T-helper 9 cell (primary cell): ENCODE results near the gene PACRG.

Experiments used
- DNase-seq: peaks from one replicate; pipeline ENCODE4 v3.0.0-alpha.2; 2020

Gene PACRG

GRCh38 chr6:163023700-163024099 lies 295.9 kb downstream of the PACRG start:
- no peak for DNase-seq

GRCh38 chr6:163026893-163027292 lies 299.1 kb downstream of the PACRG start:
- no peak for DNase-seq

DNA sequence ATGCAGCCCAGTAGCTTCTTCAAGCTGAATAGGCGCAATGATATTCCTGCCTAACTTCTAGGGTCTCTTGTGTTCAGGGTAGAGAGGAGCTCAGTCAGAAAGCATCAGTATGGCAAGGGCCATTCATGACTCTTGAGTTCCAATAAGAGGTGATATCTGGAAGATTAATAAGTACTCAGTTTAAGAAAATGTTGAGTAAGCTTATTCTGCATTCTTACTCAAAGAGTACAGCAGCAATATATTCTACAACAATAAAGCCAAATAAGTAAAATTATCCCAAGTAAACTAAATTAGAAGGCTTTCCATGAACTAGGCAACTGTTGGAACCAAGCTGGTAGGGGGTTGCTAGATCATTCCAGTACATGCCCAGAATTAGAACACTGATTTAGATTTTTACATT lies 303.2 kb downstream of the PACRG start:
- no peak for DNase-seq

- DNase-seq, result no peak
Observed at GRCh38 chr6:163031931-163032330, 304.2 kb downstream of the PACRG start.

- no peak for DNase-seq
Observed at GRCh38 chr6:163036160-163036645, 308.4 kb downstream of the PACRG start.

DNA sequence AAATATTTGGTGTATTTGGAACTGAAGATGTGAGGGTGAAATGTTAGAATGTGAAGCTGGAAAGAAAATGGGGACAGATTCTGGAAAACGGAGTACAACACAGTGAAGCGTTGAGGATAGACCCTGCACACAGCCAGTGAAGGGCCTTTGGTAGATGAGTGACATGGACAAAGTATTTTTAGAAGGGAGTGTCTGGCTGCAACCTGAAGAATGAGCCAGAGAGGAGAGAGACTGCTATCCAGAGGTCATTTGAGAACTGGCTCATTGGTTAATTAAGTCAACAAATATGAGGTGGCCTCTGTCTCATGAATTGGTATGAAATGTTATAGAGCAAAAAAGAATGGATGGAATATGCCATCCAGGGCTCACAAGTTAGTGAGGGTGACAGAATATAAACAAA lies 310.5 kb downstream of the PACRG start:
- no peak for DNase-seq

GRCh38 chr6:163048345-163048744 lies 320.6 kb downstream of the PACRG start:
- no peak for DNase-seq

DNA sequence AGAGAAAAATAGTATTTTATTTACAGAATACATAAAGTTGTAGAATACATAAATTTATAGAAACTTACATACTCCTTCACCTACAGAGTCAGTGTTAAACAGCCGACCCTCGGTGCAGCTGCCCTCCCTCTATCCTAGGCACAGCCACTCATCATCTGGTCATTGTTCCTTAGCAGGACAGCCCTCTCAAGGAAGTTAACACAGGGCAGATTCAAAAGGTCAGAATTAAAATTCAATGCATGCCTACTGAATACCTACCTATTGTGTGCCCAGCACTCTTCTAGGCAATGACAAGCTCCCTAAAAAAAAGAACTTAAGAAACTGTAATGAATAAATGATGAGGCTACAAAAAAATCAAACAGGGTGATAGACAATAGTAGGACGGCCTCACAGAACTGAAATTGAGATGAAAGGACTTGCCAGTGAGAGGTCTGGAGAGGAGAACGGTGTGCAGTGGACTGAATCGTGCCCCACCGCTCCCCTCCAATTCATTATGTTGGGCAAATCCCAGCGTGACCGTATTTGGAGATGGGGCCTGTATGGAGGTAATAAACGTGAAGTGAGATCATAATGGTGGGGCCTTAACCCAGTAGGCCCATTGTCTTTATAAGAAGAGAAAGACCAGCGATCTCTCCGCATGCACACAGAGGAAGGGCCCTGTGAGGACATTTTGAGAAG lies 326.0 kb downstream of the PACRG start:
- DNase-seq, result no peak

DNA sequence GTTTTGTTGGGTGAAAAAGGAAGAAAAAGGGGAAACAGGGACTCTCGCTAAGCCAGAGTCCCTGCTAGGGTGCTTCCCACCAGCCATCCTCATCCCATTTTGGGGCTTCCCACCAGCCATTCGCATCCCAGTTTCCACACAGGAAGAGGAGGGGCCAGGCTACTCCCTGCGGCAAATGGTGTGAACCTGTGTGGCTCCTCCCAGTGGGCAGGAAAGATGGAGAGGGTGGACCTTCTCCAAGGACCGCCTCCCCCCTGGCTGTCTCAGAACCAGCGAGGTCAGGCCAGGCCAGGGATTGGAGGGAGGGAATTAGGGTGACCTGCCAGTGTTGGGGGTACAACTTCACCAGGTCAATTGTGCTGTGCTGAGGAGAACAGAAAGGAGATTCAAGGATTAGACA lies 326.9 kb downstream of the PACRG start:
- no peak for DNase-seq

DNA sequence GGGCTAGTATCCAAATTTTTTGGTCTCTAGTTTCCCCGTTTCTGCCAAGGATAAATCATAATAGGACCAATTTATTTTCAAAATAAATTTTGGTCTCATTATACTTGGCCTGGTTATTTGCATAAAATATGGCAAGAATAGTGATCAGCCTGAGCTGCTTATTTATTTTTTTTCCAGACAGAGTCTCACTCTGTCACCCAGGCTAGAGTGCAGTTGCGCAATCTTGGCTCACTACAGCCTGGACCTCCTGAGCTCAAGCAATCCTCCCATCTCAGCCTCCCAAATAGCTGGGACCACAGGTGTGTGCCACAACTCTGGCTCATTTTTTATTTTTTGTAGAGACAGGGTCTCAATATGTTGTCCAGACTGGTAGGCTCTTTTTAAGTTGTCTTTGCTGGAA lies 329.5 kb downstream of the PACRG start:
- DNase-seq, result no peak

GRCh38 chr6:163062790-163063189 lies 335.0 kb downstream of the PACRG start:
- DNase-seq, result no peak

DNA sequence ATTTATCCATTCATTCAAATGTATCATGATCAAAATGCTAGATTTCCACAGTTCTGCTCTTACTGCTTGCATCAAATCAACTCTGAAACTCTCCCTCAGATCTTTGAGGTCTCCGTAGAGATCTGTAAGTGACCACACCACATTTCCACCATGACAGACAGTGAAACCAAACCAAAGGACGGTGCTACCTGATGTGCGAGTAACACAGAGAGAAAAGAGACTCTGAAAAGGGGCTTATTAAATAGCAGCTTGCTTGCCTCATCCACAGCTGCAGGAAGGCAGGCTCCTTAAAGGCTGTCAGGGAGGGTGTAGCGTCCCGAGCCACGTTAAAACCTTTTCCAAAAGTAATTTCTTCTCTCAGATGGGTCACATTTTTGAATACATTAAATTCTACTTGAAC lies 335.8 kb downstream of the PACRG start:
- no peak for DNase-seq

- DNase-seq, result no peak
Observed at GRCh38 chr6:163064397-163064796, 336.6 kb downstream of the PACRG start.

GRCh38 chr6:163066200-163066599 lies 338.4 kb downstream of the PACRG start:
- no peak for DNase-seq

DNA sequence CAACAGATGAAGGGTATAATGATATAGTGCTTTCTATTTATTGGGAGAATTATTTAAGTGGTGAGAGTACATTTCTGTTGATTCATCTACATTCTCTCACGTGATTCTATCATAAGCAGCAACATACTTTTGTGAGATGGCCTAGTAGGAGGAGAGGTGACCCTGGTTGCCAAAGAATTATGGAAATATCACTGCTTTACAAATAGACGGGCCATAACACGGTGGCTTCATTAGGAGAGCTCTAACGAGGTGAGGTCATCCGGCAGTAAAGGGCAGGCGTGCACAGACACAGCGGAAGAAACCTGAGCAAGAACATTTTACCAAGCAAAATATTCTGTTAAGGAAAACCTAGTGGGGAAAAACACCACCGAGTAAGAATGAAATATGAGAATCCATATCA lies 349.4 kb downstream of the PACRG start:
- DNase-seq, result no peak

GRCh38 chr6:163078712-163079111 lies 350.9 kb downstream of the PACRG start:
- no peak for DNase-seq

GRCh38 chr6:163080228-163080627 lies 352.5 kb downstream of the PACRG start:
- no peak for DNase-seq

DNA sequence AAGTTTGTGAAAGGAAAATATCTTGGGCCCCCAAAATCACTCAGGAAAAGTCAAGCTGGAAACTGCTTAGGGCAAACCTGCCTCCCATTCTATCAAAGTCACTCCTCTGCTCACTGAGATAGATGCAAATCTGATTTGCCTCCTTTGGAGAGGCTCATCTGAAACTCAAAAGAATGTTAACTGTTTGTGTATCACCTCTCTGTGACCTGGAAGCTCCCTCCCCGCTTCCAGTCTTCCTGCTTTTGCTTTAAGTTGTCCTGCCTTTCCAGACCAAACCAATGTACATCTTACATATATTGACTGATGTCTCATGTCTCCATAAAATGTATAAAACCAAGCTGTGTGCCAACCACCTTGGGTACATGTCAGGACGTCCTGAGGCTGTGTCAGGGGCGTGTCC lies 355.4 kb downstream of the PACRG start:
- no peak for DNase-seq

GRCh38 chr6:163085426-163085825 lies 357.7 kb downstream of the PACRG start:
- DNase-seq, result no peak

GRCh38 chr6:163085861-163086623 lies 358.3 kb downstream of the PACRG start:
- DNase-seq, result no peak

- no peak for DNase-seq
Observed at GRCh38 chr6:163086624-163086920, 358.8 kb downstream of the PACRG start.

DNA sequence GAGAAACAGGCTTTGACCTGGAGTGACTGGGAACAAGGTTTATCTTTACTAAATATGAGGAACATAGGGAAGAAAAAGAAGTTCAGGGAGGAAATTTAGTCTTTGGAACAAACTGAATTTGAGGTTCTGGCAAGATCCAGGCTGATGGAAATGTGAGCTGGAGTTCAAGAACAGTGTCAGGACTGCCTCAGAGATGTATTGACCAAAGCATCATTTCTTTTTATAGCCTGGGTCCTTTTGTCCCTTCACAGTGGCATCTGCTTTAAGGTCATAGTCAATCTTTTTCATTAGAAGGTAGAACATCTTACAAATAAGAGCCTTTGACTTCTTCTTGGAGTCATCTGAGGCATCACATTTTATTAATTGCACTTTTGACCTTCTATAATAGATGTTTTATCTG lies 360.2 kb downstream of the PACRG start:
- no peak for DNase-seq

DNA sequence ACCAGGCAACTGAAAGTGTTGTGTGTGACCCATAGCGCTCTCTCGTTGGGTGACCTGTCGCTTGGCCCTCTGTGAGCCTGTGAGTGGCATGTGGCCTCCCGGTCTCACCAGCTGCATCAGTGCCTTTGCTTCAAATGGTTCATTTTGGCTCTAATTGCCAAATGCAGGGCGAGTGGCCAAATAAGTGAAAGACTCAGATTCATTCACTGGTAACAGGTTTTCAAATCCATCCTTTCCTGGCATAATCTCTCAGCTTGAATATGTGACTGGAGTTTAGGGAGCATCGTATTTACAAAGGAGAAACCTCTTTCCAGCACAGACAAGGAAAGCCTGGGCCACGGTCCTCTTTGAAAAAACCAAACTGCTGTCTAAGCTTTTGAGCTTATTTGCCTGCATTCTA lies 365.1 kb downstream of the PACRG start:
- DNase-seq, result no peak

DNA sequence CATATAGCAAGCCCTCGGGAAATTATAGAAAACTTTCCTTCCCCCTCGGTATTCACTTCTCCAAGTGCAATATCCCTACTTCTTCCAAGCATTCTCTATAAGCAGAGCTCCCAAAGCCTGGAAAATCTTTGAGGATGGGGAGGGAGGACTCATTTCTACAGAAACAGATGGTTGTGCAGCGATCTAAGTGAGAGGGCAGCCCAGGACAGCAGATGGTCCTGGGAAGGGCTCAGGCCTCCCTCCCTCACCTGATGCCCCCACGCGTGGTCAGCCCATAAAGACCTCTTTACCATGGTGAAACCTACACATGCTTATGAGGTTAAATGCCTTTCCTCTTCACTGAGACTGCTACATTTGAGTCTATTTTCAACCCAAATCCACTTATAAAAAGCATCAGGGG lies 367.1 kb downstream of the PACRG start:
- no peak for DNase-seq

GRCh38 chr6:163095401-163095800 lies 367.6 kb downstream of the PACRG start:
- no peak for DNase-seq
